ENCODE data around the gene MVB12B.
"Not testable (repeated sequence)": the region's sequence is repeated elsewhere in the genome, so short reads cannot be mapped to it uniquely, and the experiment has no call there.

MVB12B gene

GRCh38 chr9:126538550-126538949 is 211.9 kb downstream of the MVB12B start:
- no peak for TF ChIP-seq CTCF (conservative IDR thresholded peaks at IDR 0.05)

GRCh38 chr9:126540398-126540797 is 213.8 kb downstream of the MVB12B start:
- not testable (repeated sequence) for H3K27ac ChIP-seq

More at GRCh38 chr9:126538550-126538949, 211.9 kb downstream of the MVB12B start:
- H3K27ac ChIP-seq, result no peak overlapping the region

GRCh38 chr9:126543490-126543889 is 216.9 kb downstream of the MVB12B start:
- H3K27ac ChIP-seq, result no peak overlapping the region

GRCh38 chr9:126545106-126545505 is 218.5 kb downstream of the MVB12B start:
- no peak overlapping the region for H3K27ac ChIP-seq
- TF ChIP-seq CTCF (conservative IDR thresholded peaks at IDR 0.05), result no peak

More at GRCh38 chr9:126543490-126543889, 216.9 kb downstream of the MVB12B start:
- no peak for TF ChIP-seq CTCF (conservative IDR thresholded peaks at IDR 0.05)

- H3K27ac ChIP-seq, result no peak overlapping the region
- no peak for TF ChIP-seq CTCF (conservative IDR thresholded peaks at IDR 0.05)
Observed at GRCh38 chr9:126546036-126546435, 219.4 kb downstream of the MVB12B start.

GRCh38 chr9:126548312-126548711 is 221.7 kb downstream of the MVB12B start:
- no peak for TF ChIP-seq CTCF (conservative IDR thresholded peaks at IDR 0.05)

GRCh38 chr9:126549246-126550006 is 222.8 kb downstream of the MVB12B start:
- no peak for TF ChIP-seq CTCF (conservative IDR thresholded peaks at IDR 0.05)
- no peak overlapping the region for H3K27ac ChIP-seq

More at GRCh38 chr9:126548312-126548711, 221.7 kb downstream of the MVB12B start:
- no peak overlapping the region for H3K27ac ChIP-seq

GRCh38 chr9:126550891-126551351 is 224.3 kb downstream of the MVB12B start:
- TF ChIP-seq CTCF (conservative IDR thresholded peaks at IDR 0.05), result no peak
- H3K27ac ChIP-seq, result no peak overlapping the region
